IgD-negative memory B cell (primary cell): ENCODE results near the gene PALLD. TPM values are rescaled to one million over a fixed set of nuclear protein-coding genes. Genes with fewer than 3 reads are reported as not detected.

ENCODE experiments used
- H3K27ac Mint-ChIP-seq, 3 donors: one replicate each; pipeline ENCODE4 v1.8.0; 2020 to 2022; ENCODE audit warnings: mild to moderate bottlenecking in 3 of 3, mixed read lengths in 3 of 3, moderate library complexity in 1 of 3
- H3K27me3 Mint-ChIP-seq: one replicate; pipeline ENCODE4 v1.8.0; 2021; ENCODE audit warnings: mixed read lengths
- H3K36me3 Mint-ChIP-seq: one replicate; pipeline ENCODE4 v1.8.0; 2020; ENCODE audit warnings: mild to moderate bottlenecking, mixed read lengths
- H3K4me1 Mint-ChIP-seq, 3 donors: one replicate each; pipeline ENCODE4 v1.8.0; 2020 to 2022; ENCODE audit warnings: mixed read lengths in 3 of 3, mild to moderate bottlenecking in 1 of 3
- H3K4me3 Mint-ChIP-seq, 4 donors: one replicate each; pipeline ENCODE4 v1.8.0; 2020 to 2022; ENCODE audit warnings: mild to moderate bottlenecking in 4 of 4, mixed read lengths in 4 of 4, moderate library complexity in 3 of 4
- H3K9me3 Mint-ChIP-seq, 3 donors: one replicate each; pipeline ENCODE4 v1.8.0; 2020 to 2021; ENCODE audit warnings: mixed read lengths in 3 of 3, mild to moderate bottlenecking in 1 of 3
- polyA plus RNA-seq: library from polyadenylated mRNA; unstranded; fragments of 300-500 nt; fragmentation: Illumina TruSeq; gene quantifications from one replicate; pipeline ENCODE4 v1.2.3, GENCODE V29; 2021

PALLD gene
- polyA plus RNA-seq, 1 donor from 2014 or later = 0.31 TPM

DNA sequence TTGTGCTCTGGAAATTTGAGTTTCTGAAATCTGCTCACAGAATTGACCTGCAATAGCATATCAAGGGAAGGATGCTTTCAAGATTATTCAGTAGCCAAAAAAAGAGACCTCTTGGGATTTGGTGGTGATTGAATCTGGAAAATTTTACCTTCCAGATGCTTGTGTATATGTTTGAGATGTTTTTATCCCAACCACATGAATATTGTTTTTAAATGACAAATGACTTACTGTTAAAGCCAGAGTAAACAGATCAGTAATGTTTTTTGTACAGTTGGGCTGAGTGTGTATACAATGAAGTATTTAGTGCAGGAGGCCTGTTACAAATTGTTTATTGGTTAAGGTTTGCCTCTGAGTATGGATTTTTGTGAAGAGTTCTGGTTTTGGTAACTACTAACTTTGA, 386.7 kb downstream of the PALLD start:
- Mint-ChIP-seq H3K27me3 (peaks cover 6% of the 10 kb centered on the region), H3K4me3 (no peak overlapping the region), H3K27ac (no peak overlapping the region), H3K9me3 (no peaks in the 10 kb centered on the region), H3K4me1 (peaks cover 5 to 14% (median 9%) of the 10 kb centered on the region in 3 donors), H3K36me3 (peaks cover 2% of the 10 kb centered on the region)

DNA sequence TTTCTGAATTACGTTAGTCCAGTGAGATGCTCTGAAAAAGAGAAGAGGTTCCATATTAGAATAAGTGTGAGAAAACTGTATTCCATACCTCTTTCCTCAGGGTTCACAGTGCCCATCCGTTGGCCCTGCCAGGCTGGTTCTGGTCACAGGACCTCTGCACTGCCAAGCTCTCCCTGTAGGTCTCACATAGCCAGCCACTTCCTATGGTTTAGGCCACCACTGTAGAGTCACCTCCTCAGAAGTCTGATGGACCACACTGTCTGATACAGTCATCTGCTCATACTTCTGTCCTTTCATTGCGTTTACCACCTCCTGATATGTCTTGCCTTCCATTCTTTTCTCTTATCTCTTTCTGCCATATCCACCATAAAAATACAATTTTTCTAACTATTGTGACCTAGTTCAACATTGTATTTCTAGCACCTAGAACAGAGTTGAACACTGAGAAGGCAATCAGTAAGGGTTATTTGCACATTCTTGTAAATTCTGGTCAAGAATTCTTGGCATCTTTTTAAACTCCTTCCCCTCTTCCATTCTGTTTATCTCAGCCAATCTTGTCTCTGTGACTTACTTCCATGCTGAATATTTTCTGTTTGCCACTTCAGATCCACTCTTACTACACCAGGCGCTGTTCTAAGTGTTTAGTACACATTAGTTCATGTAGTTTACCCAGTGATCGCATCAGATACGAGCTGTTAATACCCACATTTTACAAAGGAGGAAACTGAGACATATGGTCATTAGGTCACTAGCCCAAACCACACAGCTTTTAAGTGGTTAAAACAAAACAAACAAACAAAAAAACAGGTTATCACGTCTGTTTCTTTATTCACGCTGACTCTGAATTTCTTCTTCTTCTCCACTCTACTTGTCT, 387.6 kb downstream of the PALLD start:
- H3K27me3 Mint-ChIP-seq = no peaks in the 10 kb centered on the region
- H3K36me3 Mint-ChIP-seq = peaks cover 2% of the 10 kb centered on the region
- H3K4me1 Mint-ChIP-seq = peaks cover 3 to 7% (median 5%) of the 10 kb centered on the region in 3 donors
- no peaks in the 10 kb centered on the region for H3K9me3 Mint-ChIP-seq
- H3K4me3 Mint-ChIP-seq = no peak overlapping the region
- no peak overlapping the region for H3K27ac Mint-ChIP-seq

DNA sequence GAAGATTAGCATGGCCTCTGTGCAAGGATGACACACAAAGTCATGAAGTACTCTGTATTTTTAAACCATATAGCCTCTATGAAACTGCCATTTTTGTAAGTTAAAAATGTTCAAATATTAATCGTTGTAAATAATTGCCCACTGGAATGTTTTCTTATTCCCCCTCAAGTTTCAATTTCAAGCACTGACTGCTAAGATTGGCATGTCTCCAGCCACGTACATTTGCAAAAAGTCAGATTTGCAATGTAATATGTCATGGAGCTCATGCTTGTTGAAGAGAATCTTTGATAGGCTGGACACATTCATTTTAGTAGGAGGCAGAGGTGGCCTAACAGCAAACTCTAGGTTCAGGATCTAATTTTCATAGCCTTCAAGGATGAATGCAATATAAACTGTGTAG, 388.5 kb downstream of the PALLD start:
- Mint-ChIP-seq H3K36me3 (peaks cover 2% of the 10 kb centered on the region), H3K4me1 (peaks cover 3 to 5% (median 5%) of the 10 kb centered on the region in 3 donors), H3K4me3 (no peak overlapping the region), H3K9me3 (no peaks in the 10 kb centered on the region), H3K27me3 (no peaks in the 10 kb centered on the region), H3K27ac (no peak overlapping the region)

DNA sequence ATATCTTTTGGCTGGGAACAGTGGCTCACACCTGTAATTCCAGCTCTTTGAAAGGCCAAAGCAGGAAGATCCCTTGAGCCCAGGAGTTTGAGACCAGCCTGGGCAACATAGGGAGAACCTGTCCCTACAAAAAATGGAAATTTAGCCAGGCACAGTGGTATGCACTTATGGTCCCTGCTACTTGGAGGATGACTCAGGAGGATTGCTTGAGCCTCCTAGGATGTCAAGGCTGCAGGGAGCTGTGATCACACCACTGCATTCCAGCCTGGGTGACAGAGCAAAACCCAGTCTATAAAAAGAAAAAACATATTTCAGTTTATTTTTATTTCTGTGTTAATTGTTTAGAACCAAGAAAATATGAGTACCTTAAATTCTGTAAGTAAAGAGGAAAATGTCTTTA, 389.5 kb downstream of the PALLD start:
- H3K27ac Mint-ChIP-seq = no peak overlapping the region
- H3K9me3 Mint-ChIP-seq = no peaks in the 10 kb centered on the region

DNA sequence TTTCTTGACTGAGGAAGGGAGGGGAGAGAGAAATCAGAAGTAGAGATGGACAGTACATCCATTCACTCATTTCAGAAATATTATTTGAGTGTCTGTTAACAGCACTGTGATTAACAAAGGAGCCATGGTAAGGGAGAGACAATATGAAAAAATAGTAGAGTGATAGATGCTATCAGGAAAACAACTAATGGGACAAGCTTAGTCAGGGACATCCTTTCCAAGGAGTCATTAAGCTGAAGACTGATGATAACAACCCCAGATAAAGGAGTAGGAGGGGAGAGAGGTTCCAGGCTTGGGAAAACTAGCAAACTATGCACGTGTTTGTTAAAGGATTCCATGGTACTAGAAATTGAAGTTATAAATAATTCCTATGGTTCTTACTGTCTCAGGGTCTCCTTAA, 391.0 kb downstream of the PALLD start:
- Mint-ChIP-seq H3K4me3 (no peak overlapping the region), H3K4me1 (no peaks in the 10 kb centered on the region), H3K9me3 (no peaks in the 10 kb centered on the region), H3K27me3 (no peaks in the 10 kb centered on the region), H3K36me3 (peaks cover 2% of the 10 kb centered on the region), H3K27ac (no peak overlapping the region)

More for the DNA sequence above, 389.5 kb downstream of the PALLD start:
- no peaks in the 10 kb centered on the region for H3K27me3 Mint-ChIP-seq
- H3K4me3 Mint-ChIP-seq = no peak overlapping the region
- peaks cover 2% of the 10 kb centered on the region for H3K36me3 Mint-ChIP-seq
- no peaks in the 10 kb centered on the region for H3K4me1 Mint-ChIP-seq

DNA sequence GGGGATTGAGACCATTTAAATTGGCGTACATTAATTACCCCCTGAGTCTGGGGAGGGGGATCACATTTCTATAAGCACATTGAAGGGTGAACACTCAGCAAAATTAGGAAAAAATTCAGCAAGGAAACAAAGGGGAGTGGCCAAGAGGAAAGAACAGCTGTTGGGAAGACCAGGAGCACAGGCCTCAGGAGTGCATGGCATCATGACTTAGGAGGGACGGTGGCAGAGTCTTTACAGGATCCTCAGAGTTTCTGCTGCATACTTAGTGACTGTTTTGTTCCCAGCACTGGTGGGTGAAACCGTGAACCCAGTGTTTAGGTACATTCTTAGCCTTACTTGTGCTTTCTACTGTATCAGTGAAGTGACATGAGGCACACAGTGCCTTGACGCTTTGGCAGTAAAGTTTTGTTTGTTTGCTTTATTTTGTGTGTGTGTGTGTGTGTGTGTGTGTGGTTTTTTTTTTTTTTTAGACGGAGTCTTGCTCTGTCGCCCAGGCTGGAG, 391.9 kb downstream of the PALLD start:
- Mint-ChIP-seq H3K9me3 (no peaks in the 10 kb centered on the region), H3K27ac (no peak overlapping the region), H3K27me3 (no peaks in the 10 kb centered on the region), H3K4me1 (no peaks in the 10 kb centered on the region), H3K36me3 (peaks cover 2% of the 10 kb centered on the region), H3K4me3 (no peak overlapping the region)

DNA sequence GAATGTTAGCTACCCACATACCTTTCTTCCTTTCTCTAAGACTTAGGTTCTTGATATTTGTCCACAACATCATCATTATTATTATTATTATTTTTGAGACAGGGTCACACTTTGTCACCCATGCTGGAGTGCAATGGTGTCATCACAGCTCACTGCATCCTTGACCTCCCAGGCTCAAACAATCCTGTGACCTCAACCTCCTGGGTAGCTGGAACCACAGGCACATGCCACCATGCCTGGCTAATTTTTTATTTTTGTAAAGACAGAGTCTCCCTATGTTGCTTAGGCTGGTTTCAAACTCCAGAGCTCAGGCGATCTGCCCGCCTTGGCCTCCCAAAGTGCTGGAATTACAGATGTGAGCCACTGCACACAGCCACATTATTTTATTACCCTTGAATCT, 394.2 kb downstream of the PALLD start:
- Mint-ChIP-seq H3K36me3 (no peaks in the 10 kb centered on the region), H3K9me3 (no peaks in the 10 kb centered on the region), H3K4me3 (no peak overlapping the region), H3K27me3 (no peaks in the 10 kb centered on the region), H3K4me1 (no peaks in the 10 kb centered on the region), H3K27ac (no peak overlapping the region)

DNA sequence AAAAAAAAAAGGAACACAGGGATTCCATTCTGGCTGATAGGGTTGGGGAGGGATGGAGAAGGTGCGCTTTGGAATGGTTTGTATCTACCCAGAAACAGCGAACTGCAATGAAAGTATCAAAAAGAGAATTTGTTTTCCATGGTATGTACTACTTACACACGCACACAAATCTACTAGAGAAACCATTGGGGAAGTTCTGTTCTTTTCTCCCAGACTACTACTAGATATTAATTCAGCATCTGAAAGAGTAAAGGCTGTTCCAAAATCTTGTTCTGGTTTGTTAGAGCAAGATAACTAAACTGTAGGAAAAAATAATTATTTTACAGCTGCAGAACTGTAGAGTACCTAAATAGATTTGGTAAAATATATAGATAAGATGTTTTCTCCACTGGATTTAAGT, 394.8 kb downstream of the PALLD start:
- no peaks in the 10 kb centered on the region for H3K27me3 Mint-ChIP-seq
- H3K36me3 Mint-ChIP-seq = no peaks in the 10 kb centered on the region
- no peak overlapping the region for H3K4me3 Mint-ChIP-seq
- H3K27ac Mint-ChIP-seq = no peak overlapping the region
- no peaks in the 10 kb centered on the region for H3K4me1 Mint-ChIP-seq
- no peaks in the 10 kb centered on the region for H3K9me3 Mint-ChIP-seq

DNA sequence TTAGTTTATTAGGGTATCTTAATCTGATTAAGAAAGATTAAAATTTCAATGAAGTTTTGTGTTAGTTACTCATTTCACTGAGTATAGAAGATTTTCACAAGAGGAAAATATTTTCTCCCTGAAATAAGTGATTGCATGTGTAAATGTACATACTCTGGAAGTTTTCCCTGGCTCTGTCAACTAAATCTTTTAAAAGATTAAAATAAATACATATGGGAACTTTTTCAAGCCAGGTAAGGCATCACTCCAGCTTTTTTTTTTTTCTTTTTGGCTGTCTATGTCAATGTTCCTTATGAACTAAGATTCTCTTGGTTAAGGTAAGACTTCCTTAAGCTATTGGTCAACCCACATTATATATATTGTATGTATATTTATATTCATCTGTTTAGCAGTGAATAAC, 395.6 kb downstream of the PALLD start:
- Mint-ChIP-seq H3K27me3 (no peaks in the 10 kb centered on the region), H3K27ac (no peak overlapping the region), H3K9me3 (no peaks in the 10 kb centered on the region), H3K4me1 (no peaks in the 10 kb centered on the region), H3K4me3 (no peak overlapping the region), H3K36me3 (no peaks in the 10 kb centered on the region)

DNA sequence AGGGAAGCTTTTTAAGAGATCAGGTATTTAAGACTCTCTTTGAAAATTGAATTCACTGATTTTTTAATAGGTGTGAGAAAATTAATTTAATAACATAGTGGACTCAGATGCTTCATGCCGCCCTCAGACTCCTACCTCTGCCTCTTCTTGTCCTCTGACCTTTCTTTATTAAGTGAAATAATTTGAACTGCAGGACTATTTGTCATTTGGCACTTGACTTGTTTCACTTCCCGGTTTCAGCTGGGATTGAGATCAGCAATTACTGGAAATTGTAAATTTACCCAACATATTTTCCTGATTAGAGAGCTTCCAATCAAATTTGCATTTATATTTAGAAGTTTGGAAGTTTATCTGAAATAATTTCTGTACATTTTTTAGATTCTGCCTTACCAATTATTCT, 396.4 kb downstream of the PALLD start:
- Mint-ChIP-seq H3K4me1 (no peaks in the 10 kb centered on the region), H3K9me3 (no peaks in the 10 kb centered on the region), H3K4me3 (no peak overlapping the region), H3K36me3 (no peaks in the 10 kb centered on the region), H3K27ac (no peak overlapping the region), H3K27me3 (no peaks in the 10 kb centered on the region)

DNA sequence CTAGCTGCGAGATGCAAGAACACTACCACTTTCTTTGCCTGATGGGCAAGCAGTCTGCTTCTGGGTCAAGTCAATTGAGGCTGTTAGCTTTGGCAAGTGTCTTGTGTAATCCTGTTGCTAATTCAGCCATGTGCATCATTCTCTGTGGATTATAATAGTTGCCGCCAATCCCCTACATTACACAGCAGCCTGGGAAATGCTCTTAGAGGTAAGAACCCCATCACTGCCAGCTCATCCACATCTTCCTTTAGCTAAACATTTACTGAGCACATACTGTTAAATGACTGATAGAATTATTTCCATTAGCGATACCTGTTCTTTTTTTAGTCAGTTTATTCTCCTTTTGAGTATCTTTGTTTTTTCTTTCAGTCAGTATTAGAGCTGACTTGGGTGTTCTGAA, 397.0 kb downstream of the PALLD start:
- Mint-ChIP-seq H3K27ac (no peak overlapping the region), H3K4me3 (no peak overlapping the region), H3K27me3 (no peaks in the 10 kb centered on the region), H3K4me1 (no peaks in the 10 kb centered on the region), H3K9me3 (no peaks in the 10 kb centered on the region), H3K36me3 (no peaks in the 10 kb centered on the region)

DNA sequence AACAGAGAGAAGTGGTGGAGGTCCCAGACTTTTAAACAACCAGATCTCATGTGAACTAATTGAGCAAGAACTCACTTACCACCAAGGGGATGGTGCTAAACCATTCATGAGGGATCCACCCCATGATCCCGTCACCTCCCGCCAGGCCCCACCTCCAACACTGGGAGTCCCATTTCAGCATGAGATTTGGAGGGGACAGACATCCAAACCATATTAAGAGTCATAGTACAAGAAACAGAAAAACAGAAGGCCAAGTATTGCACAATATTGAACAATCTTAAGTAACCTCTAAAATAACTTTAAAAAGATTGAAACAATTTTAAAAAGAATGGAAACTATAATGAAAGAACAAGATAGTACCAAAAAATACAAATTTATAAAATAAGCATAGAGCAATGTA, 403.2 kb downstream of the PALLD start:
- no peaks in the 10 kb centered on the region for H3K27me3 Mint-ChIP-seq
- H3K27ac Mint-ChIP-seq = no peak overlapping the region
- no peaks in the 10 kb centered on the region for H3K36me3 Mint-ChIP-seq
- no peak overlapping the region for H3K4me3 Mint-ChIP-seq
- H3K4me1 Mint-ChIP-seq = no peaks in the 10 kb centered on the region
- no peaks in the 10 kb centered on the region for H3K9me3 Mint-ChIP-seq

DNA sequence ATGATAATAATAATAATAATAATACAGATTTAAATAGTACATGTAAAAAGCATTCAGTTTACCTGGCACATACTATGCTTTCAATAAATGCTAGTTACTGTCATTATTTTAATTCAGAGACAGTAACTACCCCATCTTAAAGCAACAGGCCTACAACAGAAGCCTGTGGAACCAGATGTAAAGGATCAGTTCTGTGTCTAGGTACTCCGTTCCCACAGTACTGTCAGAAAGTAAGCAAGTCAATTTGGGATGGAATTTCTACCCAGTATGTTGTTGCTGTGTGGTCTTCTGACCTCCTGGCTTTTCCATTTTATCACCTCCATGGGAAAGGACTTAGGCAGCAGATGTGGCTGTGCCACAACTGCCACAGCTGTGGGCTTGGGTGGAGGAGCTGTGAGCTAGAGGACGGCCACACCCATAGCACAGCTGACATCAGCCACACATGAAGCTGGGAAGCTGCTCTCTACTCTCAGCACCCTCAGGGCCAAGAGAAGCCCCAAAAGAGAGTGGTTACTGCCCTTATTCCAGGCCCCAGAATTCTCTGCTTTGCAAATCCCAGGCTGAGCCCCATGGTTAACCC, 410.4 kb downstream of the PALLD start:
- Mint-ChIP-seq H3K27ac (no peak overlapping the region), H3K4me1 (no peaks in the 10 kb centered on the region), H3K36me3 (no peaks in the 10 kb centered on the region), H3K9me3 (no peaks in the 10 kb centered on the region), H3K4me3 (no peak overlapping the region), H3K27me3 (no peaks in the 10 kb centered on the region)

DNA sequence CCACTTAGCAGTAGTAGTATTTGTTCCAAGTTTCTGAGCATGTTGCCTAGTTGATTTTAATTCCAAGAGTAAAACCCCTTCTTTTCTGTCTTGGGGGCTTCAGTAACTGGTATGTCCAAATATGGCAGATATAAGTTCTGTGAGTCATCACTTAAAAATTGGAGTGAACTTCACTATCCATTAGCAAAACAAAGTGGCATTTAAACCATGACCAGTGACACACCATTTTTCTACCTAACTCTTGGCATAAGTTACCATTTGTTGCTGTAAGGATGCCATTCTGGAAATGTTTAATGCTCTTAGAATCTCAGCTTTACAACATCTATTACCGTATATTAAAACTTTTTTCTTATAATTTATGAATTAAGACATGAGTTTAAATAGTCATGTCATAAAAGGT, 411.2 kb downstream of the PALLD start:
- Mint-ChIP-seq H3K36me3 (no peaks in the 10 kb centered on the region), H3K4me1 (no peaks in the 10 kb centered on the region), H3K4me3 (no peak overlapping the region), H3K27me3 (no peaks in the 10 kb centered on the region), H3K9me3 (no peaks in the 10 kb centered on the region), H3K27ac (no peak overlapping the region)

DNA sequence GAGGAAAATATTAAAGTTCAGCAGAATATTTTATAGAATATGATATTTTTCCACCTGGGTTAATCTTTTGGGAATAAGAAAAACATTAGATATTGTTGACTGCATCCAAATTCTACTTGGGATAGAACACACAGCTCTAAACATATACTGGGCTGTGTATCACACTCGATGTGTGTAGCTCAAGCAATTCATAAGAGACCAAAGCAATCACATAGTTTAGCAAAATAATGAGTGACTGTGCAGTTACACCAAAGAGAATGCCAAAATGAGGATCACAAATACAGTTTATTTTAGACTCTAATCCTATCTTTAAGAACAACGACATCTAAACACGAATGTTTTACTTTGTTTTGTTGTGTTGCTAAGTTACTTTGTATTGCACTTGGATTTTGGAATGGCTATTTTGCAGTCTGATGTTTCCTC, 412.0 kb downstream of the PALLD start:
- Mint-ChIP-seq H3K27me3 (no peaks in the 10 kb centered on the region), H3K4me3 (no peak overlapping the region), H3K36me3 (no peaks in the 10 kb centered on the region), H3K4me1 (no peaks in the 10 kb centered on the region), H3K27ac (no peak overlapping the region), H3K9me3 (no peaks in the 10 kb centered on the region)

DNA sequence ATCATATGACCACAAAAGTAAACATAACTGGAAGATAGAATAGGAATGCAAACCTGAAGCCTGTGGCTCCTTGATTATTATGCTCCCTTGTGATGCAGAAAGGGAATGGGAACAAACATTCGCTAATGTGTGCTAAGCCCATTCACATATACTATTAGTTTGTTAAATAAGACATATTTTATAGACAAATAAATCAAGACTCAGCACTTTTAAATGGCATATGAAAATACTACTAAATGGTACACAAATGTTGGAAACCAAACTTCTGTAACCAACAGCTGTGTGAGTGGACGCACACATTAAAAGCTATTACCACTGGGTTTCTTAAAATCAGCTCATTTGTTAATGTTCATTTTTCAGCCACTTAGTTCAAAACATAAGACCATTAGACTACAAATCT, 417.2 kb downstream of the PALLD start:
- Mint-ChIP-seq H3K4me1 (no peaks in the 10 kb centered on the region), H3K4me3 (no peak overlapping the region), H3K36me3 (no peaks in the 10 kb centered on the region), H3K27me3 (no peaks in the 10 kb centered on the region), H3K27ac (no peak overlapping the region), H3K9me3 (no peaks in the 10 kb centered on the region)
